Gastroesophageal sphincter (tissue), 4 donors: ENCODE data around the gene TLK2. TPM values are rescaled to one million over a fixed set of nuclear protein-coding genes. Genes with fewer than 3 reads are reported as not detected.
"Not testable (repeated sequence)": the region's sequence is repeated elsewhere in the genome, so short reads cannot be mapped to it uniquely, and the experiment has no call there.

ENCODE experiments used
- ATAC-seq: fragments of 150-250 bp; one replicate; pipeline ENCODE4 v1.9.1; 2016; ENCODE audit warnings: mild to moderate bottlenecking, moderate library complexity
- H3K27ac ChIP-seq, 4 donors: fragments of 200-600 bp; sonication (generic) in 3 of 4; 1 replicate in 3 of 4; 2 replicates in 1 of 4; pipeline ENCODE4 v1.5.1; 2016 to 2019
- H3K27me3 ChIP-seq: fragments of 200-600 bp; sonication (generic); one replicate; pipeline ENCODE4 v1.5.1; 2019
- H3K36me3 ChIP-seq, 2 donors: fragments of 200-600 bp; sonication (generic); one replicate each; pipeline ENCODE4 v1.5.1; 2019; ENCODE audit warnings: control low read depth in 1 of 2
- H3K4me1 ChIP-seq, 3 donors: fragments of 200-600 bp; sonication (generic); 1 replicate in 2 of 3; 2 replicates in 1 of 3; pipeline ENCODE4 v1.5.1; 2016 to 2019; ENCODE audit warnings: control low read depth in 2 of 3
- H3K4me3 ChIP-seq, 2 donors: fragments of 200-600 bp; sonication (generic); one replicate each; pipeline ENCODE4 v1.5.1; 2019; ENCODE audit warnings: mild to moderate bottlenecking in 1 of 2, moderate library complexity in 1 of 2
- H3K9me3 ChIP-seq, 3 donors: fragments of 200-600 bp; sonication (generic); one replicate each; pipeline ENCODE4 v1.5.1; 2017 to 2019; ENCODE audit warnings: control low read depth in 2 of 3
- WGBS, 2 donors: methylation state at CpG; one replicate each; pipeline ENCODE4 v1.1.5; 2018; ENCODE audit warnings: low coverage in 1 of 2; 5-methylcytosine and 5-hydroxymethylcytosine counted together
- total RNA-seq, 4 donors: library from RNA; depleted of rRNA; stranded (reverse); fragments of >200 nt; gene quantifications; one replicate each; pipeline ENCODE4 v1.1.0, GENCODE V29; 2016

Gene TLK2
- total RNA-seq, 4 donors from 2014 or later = 42.7 to 69.4 (median 51.3) TPM

- not testable (repeated sequence) for ATAC-seq
- peaks cover 0 to 21% (median 0%) of the 10 kb centered on the region in 3 donors for H3K4me1 ChIP-seq
Measured at GRCh38 chr17:62510247-62510819, 31.7 kb downstream of the TLK2 start.

DNA sequence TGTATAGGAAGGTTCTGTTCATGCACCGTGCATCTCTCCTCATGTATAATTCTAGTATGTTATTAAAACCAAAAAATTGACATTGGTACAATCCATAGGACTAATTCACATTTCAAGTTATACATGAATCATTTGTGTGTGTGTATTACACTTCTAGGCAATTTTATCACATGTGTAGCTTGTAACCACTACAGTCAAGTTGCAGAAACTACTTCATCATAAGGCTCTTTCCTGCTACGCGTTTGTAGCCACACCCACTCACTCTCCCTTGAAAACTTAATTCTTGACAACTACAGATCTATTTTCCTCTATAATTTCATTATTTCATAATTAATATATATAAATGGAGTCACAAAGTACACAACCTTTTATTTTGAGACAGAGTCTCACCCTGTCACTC, 32.4 kb downstream of the TLK2 start:
- not testable (repeated sequence) for H3K27me3 ChIP-seq, H3K36me3 ChIP-seq, H3K9me3 ChIP-seq, H3K27ac ChIP-seq, ATAC-seq, H3K4me3 ChIP-seq
- 74 to 82% methylated on average over 3 of the region's 3 CpGs for WGBS, 2 donors
- peaks cover 0 to 16% (median 0%) of the 10 kb centered on the region in 3 donors for H3K4me1 ChIP-seq

More at GRCh38 chr17:62510247-62510819, 31.7 kb downstream of the TLK2 start:
- WGBS, 2 donors = 100% methylated on average over 2 of the region's 3 CpGs
- H3K27me3 ChIP-seq, H3K36me3 ChIP-seq, H3K4me3 ChIP-seq, H3K9me3 ChIP-seq, H3K27ac ChIP-seq: not testable (repeated sequence)

DNA sequence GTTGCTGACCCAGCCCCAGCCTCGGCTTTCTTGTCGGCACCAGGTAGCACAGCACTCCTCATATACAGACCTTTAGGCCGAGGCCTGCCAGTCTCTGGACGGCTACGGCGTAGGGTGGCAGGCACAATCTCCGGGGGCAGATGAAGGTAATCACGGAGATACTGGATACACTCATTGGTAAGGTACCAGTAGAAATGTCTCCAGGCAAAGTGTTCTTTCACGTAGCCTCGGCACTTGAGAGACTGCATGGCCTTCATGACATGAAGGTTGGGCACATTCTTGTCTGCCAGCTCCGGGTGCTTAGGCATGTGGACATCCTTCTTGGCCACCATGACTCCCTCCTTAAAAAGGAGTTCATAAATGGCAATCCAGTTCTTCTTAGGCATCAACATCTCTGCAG, 37.8 kb downstream of the TLK2 start:
- H3K36me3 ChIP-seq, ATAC-seq, H3K4me3 ChIP-seq, H3K4me1 ChIP-seq, H3K9me3 ChIP-seq, H3K27me3 ChIP-seq, H3K27ac ChIP-seq: not testable (repeated sequence)
- WGBS, 2 donors = 100% methylated on average over 5 of the region's 11 CpGs; no CpG with 5 or more reads in 1 of the 2 donors

- not testable (repeated sequence) for H3K4me3 ChIP-seq, H3K9me3 ChIP-seq, ATAC-seq, H3K4me1 ChIP-seq, H3K27ac ChIP-seq, H3K27me3 ChIP-seq
- H3K36me3 ChIP-seq = peaks cover 0 to 41% of the 10 kb centered on the region in 2 donors
- WGBS, 2 donors = 80 to 92% methylated on average over 4 of the region's 5 CpGs
Measured at GRCh38 chr17:62521295-62521694, 42.7 kb downstream of the TLK2 start.

GRCh38 chr17:62524077-62524476, 45.5 kb downstream of the TLK2 start:
- H3K9me3 ChIP-seq, H3K4me1 ChIP-seq, H3K27me3 ChIP-seq, ATAC-seq, H3K4me3 ChIP-seq, H3K27ac ChIP-seq: not testable (repeated sequence)
- peaks cover 0 to 56% of the 10 kb centered on the region in 2 donors for H3K36me3 ChIP-seq
- WGBS, 2 donors = 64% methylated on average over 5 of the region's 6 CpGs; no CpG with 5 or more reads in 1 of the 2 donors

DNA sequence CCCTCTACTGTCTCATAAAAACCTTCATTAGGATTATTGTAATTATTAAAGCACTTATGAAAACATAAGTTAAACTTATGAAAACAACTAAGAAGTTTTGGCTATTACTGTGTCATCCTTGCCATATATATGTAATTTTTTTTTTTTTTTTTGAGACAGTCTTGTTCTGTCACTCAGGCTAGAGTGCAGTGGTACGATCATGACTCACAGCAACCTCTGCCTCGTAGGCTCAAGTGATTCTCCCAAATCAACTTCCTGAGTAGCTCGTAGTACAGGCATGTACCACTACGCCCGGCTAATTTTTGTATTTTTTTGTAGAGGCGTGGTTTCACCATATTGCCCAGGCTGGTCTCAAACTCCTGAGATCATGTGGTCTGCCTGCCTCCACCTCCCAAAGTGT, 46.7 kb downstream of the TLK2 start:
- H3K27me3 ChIP-seq, H3K27ac ChIP-seq, ATAC-seq, H3K4me3 ChIP-seq, H3K4me1 ChIP-seq, H3K9me3 ChIP-seq: not testable (repeated sequence)
- H3K36me3 ChIP-seq = peaks cover 0 to 69% of the 10 kb centered on the region in 2 donors
- 69 to 88% methylated on average over 3 to 6 of the region's 6 CpGs for WGBS, 2 donors

- not testable (repeated sequence) for ATAC-seq, H3K4me1 ChIP-seq, H3K4me3 ChIP-seq, H3K27me3 ChIP-seq, H3K27ac ChIP-seq
- 91 to 100% methylated on average over 1 of the region's 1 CpG for WGBS, 2 donors
- H3K36me3 ChIP-seq = peaks cover 0 to 45% of the 10 kb centered on the region in 2 donors
- H3K9me3 ChIP-seq = peaks cover 0 to 14% (median 0%) of the 10 kb centered on the region in 3 donors
Measured at GRCh38 chr17:62530936-62531335, 52.3 kb downstream of the TLK2 start.

DNA sequence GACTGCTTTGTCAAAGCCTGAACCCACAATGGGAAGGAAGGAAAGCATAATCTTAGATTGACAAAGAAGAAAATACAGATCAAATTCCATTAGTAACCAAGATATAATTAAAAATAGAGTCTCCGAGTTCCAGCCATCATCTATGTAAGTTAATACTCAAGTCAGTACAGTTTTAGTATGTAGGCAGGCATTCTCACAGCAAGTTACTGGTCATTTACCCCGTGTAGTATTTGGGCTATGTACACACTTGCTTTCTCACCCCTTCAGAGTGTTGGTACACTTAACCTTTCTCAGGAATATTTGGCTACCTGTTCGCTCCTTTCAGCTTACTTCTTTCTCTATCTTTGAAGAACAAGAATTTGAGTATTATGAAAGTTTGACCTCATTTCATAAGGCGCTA, 57.9 kb downstream of the TLK2 start:
- not testable (repeated sequence) for ATAC-seq, H3K4me1 ChIP-seq, H3K4me3 ChIP-seq, H3K9me3 ChIP-seq, H3K27me3 ChIP-seq, H3K27ac ChIP-seq
- H3K36me3 ChIP-seq = peaks cover 0 to 35% of the 10 kb centered on the region in 2 donors
- 93 to 100% methylated on average over 2 to 3 of the region's 4 CpGs for WGBS, 2 donors

- H3K27me3 ChIP-seq, ATAC-seq: not testable (repeated sequence)
- WGBS, 2 donors = 96% methylated on average over 4 of the region's 4 CpGs
Measured at GRCh38 chr17:62541073-62541472, 62.4 kb downstream of the TLK2 start.

GRCh38 chr17:62543278-62543775, 64.7 kb downstream of the TLK2 start:
- H3K4me3 ChIP-seq, H3K9me3 ChIP-seq, H3K27me3 ChIP-seq, H3K27ac ChIP-seq, ATAC-seq: not testable (repeated sequence)
- Histone ChIP-seq H3K4me1 (peaks cover 0 to 18% (median 0%) of the 10 kb centered on the region in 3 donors), H3K36me3 (peaks cover 0 to 17% of the 10 kb centered on the region in 2 donors)
- WGBS, 2 donors = 59 to 64% methylated on average over 3 of the region's 3 CpGs

More at GRCh38 chr17:62541073-62541472, 62.4 kb downstream of the TLK2 start:
- not testable (repeated sequence) for H3K4me3 ChIP-seq, H3K9me3 ChIP-seq, H3K27ac ChIP-seq, H3K4me1 ChIP-seq
- H3K36me3 ChIP-seq = peaks cover 0 to 37% of the 10 kb centered on the region in 2 donors

DNA sequence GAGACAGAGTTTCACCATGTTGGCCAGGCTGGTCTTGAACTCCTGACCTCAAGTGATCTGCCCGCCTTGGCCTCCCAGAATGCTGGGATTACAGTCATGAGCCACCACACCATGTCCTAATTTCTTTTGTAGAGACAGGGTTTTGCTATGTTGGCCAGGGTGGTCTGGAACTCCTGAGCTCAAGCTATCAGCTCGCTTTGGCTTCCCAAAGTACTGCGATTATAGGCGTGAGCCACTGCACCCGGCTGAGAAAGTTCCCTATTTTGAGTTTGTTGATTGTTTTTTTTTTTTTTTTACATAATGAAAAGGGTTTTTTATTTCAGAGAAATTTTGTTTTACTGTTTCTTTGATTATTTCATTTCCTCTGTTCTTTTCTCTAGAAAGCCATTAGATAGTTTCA, 67.4 kb downstream of the TLK2 start:
- WGBS, 2 donors = 83% methylated on average over 2 of the region's 5 CpGs; no CpG with 5 or more reads in 1 of the 2 donors

More for the DNA sequence above, 67.4 kb downstream of the TLK2 start:
- H3K27ac ChIP-seq, H3K27me3 ChIP-seq, H3K9me3 ChIP-seq, H3K4me3 ChIP-seq, ATAC-seq: not testable (repeated sequence)
- Histone ChIP-seq H3K4me1 (peaks cover 0 to 18% (median 0%) of the 10 kb centered on the region in 3 donors), H3K36me3 (peaks cover 0 to 12% of the 10 kb centered on the region in 2 donors)
